Amniotic epithelial cell (primary cell): ENCODE measurements around the gene CRMP1.

Experiments used
- DNase-seq: peaks from one replicate; pipeline ENCODE4 v3.0.0-alpha.2; 2010; ENCODE audit warnings: low read depth

The CRMP1 gene

GRCh38 chr4:5893004-5893580 lies at the start of gene CRMP1:
Gene CRMP1 (minus strand): TSS chr4:5893086. CDS start chr4:5892969, 117 bp downstream.
- no peak for DNase-seq

GRCh38 chr4:5941601-5942000 lies 48.7 kb upstream of the CRMP1 start:
- DNase-seq = no peak

- DNase-seq = no peak
These were observed 47.8 kb upstream of the CRMP1 start for GRCh38 chr4:5940470-5941203.

- no peak for DNase-seq
These were observed 41.3 kb upstream of the CRMP1 start for GRCh38 chr4:5933996-5934831.

- no peak for DNase-seq
These were observed 40.2 kb upstream of the CRMP1 start for GRCh38 chr4:5933116-5933515.

GRCh38 chr4:5932035-5932568 lies 39.2 kb upstream of the CRMP1 start:
- DNase-seq = no peak

GRCh38 chr4:5931526-5931925 lies 38.6 kb upstream of the CRMP1 start:
- DNase-seq = no peak

- no peak for DNase-seq
These were observed 38.0 kb upstream of the CRMP1 start for GRCh38 chr4:5930876-5931275.

GRCh38 chr4:5930456-5930855 lies 37.6 kb upstream of the CRMP1 start:
- DNase-seq = no peak

GRCh38 chr4:5928844-5929420 lies 36.0 kb upstream of the CRMP1 start:
- no peak for DNase-seq

- no peak for DNase-seq
These were observed 35.4 kb upstream of the CRMP1 start for GRCh38 chr4:5928274-5928673.

GRCh38 chr4:5927747-5928146 lies 34.9 kb upstream of the CRMP1 start:
- no peak for DNase-seq

GRCh38 chr4:5927116-5927515 lies 34.2 kb upstream of the CRMP1 start:
- DNase-seq = no peak

- DNase-seq = no peak
These were observed 33.7 kb upstream of the CRMP1 start for GRCh38 chr4:5926598-5926997.

GRCh38 chr4:5925419-5926200 lies 32.7 kb upstream of the CRMP1 start:
- no peak for DNase-seq

GRCh38 chr4:5924461-5925125 lies 31.7 kb upstream of the CRMP1 start:
- no peak for DNase-seq

- no peak for DNase-seq
These were observed 30.5 kb upstream of the CRMP1 start for GRCh38 chr4:5923376-5923775.

- DNase-seq = no peak
These were observed 29.7 kb upstream of the CRMP1 start for GRCh38 chr4:5922556-5922955.

GRCh38 chr4:5921981-5922380 lies 29.1 kb upstream of the CRMP1 start:
- DNase-seq = no peak

- DNase-seq = no peak
These were observed 28.5 kb upstream of the CRMP1 start for GRCh38 chr4:5921101-5921980.
